ENCODE results near the gene ATG13. TPM values are rescaled to one million over a fixed set of nuclear protein-coding genes. Genes with fewer than 3 reads are reported as not detected.
"Not testable (repeated sequence)": the region's sequence is repeated elsewhere in the genome, so short reads cannot be mapped to it uniquely, and the experiment has no call there.

The ATG13 gene
- total RNA-seq, 1 donor from 2014 or later = 51.3 TPM

DNA sequence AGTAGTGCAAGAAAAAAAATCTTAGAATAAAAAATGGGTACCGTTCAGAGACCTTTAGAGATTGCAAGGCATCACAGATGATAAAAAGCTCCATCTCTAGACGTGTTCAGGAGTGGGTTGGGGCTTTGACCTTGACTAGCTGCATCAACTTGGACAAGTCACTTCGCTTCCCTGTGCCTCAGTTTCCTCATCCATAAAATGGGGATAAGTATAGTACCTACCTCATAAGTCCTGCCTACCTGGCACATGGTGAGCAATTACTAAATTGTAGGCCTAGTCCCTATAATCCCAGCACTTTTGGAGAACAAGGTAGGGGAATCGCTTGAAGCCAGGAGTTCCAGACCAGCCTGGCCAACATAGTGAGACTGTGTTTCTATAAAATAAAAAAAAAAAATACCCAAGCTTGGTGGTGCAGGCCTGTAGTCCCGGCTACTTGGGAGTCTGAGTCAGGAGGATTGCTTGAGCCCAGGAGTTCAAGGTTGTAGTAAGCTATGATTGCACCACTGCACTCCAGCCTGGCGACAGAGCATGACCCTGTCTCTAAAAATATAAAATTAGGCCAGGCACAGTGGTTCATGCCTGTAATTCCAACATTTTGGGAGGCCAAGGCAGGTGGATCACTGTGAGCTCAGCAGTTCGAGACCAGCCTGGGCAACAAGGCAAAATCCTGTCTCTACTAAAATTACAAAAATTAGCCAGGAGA is 95.7 kb downstream of the ATG13 start:
- H3K36me3 Mint-ChIP-seq (ENCODE audit: low read depth) = no peaks in the 10 kb centered on the region
- H3K4me1 Mint-ChIP-seq = no peaks in the 10 kb centered on the region
- no peak overlapping the region for H3K27ac Mint-ChIP-seq (ENCODE audit: unreplicated experiment)
- no peak overlapping the region for H3K4me3 Mint-ChIP-seq
- no peaks in the 10 kb centered on the region for H3K27me3 Mint-ChIP-seq (ENCODE audit: low read depth)
- TF ChIP-seq, protein P1, sequence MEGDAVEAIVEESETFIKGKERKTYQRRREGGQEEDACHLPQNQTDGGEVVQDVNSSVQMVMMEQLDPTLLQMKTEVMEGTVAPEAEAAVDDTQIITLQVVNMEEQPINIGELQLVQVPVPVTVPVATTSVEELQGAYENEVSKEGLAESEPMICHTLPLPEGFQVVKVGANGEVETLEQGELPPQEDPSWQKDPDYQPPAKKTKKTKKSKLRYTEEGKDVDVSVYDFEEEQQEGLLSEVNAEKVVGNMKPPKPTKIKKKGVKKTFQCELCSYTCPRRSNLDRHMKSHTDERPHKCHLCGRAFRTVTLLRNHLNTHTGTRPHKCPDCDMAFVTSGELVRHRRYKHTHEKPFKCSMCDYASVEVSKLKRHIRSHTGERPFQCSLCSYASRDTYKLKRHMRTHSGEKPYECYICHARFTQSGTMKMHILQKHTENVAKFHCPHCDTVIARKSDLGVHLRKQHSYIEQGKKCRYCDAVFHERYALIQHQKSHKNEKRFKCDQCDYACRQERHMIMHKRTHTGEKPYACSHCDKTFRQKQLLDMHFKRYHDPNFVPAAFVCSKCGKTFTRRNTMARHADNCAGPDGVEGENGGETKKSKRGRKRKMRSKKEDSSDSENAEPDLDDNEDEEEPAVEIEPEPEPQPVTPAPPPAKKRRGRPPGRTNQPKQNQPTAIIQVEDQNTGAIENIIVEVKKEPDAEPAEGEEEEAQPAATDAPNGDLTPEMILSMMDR (conservative IDR thresholded peaks at IDR 0.05) = no peak
- no peaks in the 10 kb centered on the region for H3K9me3 Mint-ChIP-seq
- no peak for DNase-seq (ENCODE audit: low read depth, low spot score)

DNA sequence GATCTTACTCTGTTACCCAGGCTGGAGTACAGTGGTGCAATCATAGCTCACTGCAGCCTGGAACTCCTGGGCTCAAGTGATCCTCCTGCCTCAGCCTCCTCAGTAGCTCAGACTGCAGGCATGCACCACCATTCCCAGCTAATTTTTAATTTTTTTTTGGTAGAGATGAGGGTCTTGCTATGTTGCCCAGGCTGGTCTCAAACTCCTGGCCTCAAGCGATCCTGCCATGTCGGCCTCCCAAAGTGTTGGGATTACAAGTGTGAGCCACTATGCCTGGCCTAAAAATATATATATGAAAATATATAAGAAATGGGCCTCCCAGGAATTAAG is 100.4 kb downstream of the ATG13 start:
- H3K4me1 Mint-ChIP-seq; DNase-seq (ENCODE audit: low read depth, low spot score); H3K9me3 Mint-ChIP-seq; H3K27ac Mint-ChIP-seq (ENCODE audit: unreplicated experiment); H3K27me3 Mint-ChIP-seq (ENCODE audit: low read depth); H3K36me3 Mint-ChIP-seq (ENCODE audit: low read depth); H3K4me3 Mint-ChIP-seq: not testable (repeated sequence)

DNA sequence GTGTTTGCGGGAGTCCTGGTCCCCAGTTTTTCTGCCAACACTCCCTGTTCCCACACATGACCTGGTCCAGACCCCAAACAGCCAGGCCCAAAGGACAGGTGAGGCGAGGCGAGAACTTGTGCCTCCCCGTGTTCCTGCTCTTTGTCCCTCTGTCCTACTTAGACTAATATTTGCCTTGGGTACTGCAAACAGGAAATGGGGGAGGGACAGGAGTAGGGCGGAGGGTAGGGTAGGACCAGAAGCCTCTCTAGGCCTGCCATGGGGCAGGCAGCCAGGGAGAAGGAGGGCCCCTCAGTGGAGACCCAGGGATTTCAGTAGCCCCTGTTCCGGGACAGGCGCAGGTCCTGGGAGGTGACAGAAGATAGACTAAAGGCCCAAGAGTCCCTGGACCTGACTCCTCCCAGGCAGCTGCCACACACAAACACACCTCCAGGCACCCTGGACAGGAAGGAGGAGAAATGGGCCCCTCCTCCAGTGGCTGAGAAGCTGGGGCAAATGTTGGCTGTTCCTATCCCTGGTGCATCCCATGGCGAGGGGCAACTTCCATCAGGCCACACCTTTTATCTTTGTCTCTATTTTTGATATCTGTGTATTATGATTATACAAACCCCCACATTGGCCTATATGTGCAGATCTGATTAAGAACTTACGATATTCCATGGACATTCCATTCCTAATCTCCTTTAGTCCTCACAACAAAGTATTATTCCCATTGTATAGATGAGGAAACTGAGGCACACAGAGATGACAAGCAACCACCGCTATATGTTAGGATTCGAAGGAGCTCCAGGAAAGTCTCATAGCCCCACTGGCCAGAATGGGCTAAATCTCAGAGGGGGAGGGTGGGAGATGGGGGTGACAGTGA is 101.0 kb downstream of the ATG13 start:
- TF ChIP-seq, protein P1 (conservative IDR thresholded peaks at IDR 0.05) = no peak
- no peak for DNase-seq (ENCODE audit: low read depth, low spot score)

DNA sequence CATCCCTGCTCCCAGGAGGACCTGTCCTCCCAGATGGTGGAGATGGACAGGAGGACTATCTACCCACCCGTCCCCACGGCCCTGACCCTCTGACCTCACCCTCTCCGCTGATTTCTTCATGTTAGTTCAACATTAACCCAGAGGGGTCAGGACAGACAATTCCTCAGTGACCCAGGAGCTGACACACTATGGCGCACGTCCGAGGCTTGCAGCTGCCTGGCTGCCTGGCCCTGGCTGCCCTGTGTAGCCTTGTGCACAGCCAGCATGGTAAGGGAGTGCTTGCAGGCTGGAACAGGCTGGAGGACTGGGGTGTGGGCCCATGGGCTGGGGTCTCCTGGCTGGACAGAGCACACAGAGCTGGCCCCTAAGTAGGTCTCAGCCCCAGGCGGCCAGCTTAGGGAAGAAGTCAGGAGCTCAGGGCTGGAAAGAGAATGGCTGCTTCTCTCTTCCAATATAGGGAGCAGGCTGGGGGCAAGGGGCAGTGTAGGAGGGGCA is 101.7 kb downstream of the ATG13 start, which contains the start of gene F2:
F2 (plus strand) TSS at position 166 of the 495 bp plus-strand sequence; CDS start at position 189, 23 bp downstream.
- TF ChIP-seq, protein P1 (conservative IDR thresholded peaks at IDR 0.05) = no peak
- Mint-ChIP-seq H3K27me3 (ENCODE audit: low read depth) (no peaks in the 10 kb centered on the region), H3K4me1 (peaks cover 9% of the 10 kb centered on the region), H3K36me3 (ENCODE audit: low read depth) (no peaks in the 10 kb centered on the region), H3K4me3 (no peak within 1 kb of the TSS), H3K27ac (ENCODE audit: unreplicated experiment) (peak within 1 kb of the TSS; percentile 68), H3K9me3 (no peaks in the 10 kb centered on the region)
- no peak for DNase-seq (ENCODE audit: low read depth, low spot score)

More for the DNA sequence above, 101.0 kb downstream of the ATG13 start:
- Mint-ChIP-seq H3K36me3 (ENCODE audit: low read depth) (no peaks in the 10 kb centered on the region), H3K9me3 (no peaks in the 10 kb centered on the region), H3K27ac (ENCODE audit: unreplicated experiment) (no peak overlapping the region), H3K4me1 (peaks cover 9% of the 10 kb centered on the region), H3K4me3 (no peak overlapping the region), H3K27me3 (ENCODE audit: low read depth) (no peaks in the 10 kb centered on the region)

DNA sequence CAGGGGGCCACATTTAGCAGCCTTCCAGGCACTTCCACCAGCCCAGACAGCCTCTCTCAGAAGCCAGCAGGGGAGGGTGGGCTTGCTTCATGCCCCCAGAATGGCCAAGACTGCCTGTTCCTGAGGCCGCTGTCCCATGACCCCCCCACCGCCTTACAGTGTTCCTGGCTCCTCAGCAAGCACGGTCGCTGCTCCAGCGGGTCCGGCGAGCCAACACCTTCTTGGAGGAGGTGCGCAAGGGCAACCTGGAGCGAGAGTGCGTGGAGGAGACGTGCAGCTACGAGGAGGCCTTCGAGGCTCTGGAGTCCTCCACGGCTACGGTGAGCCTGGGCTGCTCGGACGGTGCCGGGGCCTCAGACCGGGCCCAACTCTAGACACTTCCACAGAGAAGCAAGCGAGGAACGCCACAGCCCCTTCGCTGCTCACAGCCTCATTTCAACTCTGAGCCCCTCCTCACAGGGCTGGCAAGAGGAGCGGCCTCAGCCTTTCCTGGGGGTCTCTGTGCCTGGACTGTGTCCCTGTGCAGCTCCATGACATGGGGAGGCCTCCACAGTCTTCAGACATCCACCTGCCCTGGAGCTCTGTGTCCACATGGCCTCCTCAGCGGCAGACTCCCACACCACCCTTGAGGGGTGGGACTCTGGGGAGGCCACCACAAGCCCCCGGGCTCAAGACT is 102.3 kb downstream of the ATG13 start:
- Mint-ChIP-seq H3K36me3 (ENCODE audit: low read depth) (no peaks in the 10 kb centered on the region), H3K27ac (ENCODE audit: unreplicated experiment) (no peak overlapping the region), H3K4me1 (peaks cover 9% of the 10 kb centered on the region), H3K27me3 (ENCODE audit: low read depth) (no peaks in the 10 kb centered on the region), H3K4me3 (no peak overlapping the region), H3K9me3 (no peaks in the 10 kb centered on the region)
- DNase-seq (ENCODE audit: low read depth, low spot score) = no peak
- TF ChIP-seq, protein P1 (conservative IDR thresholded peaks at IDR 0.05) = no peak

All from neural crest cell (in vitro differentiated cells).